ENCODE data around the gene ETV5.

ETV5 gene

DNA sequence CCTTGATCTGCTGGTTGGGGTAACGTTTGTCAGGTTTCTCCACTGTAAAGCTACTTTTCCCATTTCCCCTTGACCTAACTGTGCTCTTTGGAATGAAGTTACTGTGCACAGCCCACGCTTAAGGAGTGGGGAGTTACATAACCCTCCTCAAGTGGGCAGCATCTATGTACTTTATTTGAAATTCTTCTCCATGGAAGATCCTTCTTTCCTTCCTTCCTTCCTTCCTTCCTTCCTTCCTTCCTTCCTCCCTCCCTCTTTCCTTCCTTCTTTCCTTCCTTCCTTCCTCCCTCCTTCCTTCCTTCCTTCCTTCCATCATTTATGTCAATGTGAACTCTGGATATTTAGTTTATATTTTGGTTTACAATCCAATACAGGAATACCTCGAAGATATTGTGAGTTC lies 94.0 kb downstream of the ETV5 start:
- DNase-seq = no peak

DNA sequence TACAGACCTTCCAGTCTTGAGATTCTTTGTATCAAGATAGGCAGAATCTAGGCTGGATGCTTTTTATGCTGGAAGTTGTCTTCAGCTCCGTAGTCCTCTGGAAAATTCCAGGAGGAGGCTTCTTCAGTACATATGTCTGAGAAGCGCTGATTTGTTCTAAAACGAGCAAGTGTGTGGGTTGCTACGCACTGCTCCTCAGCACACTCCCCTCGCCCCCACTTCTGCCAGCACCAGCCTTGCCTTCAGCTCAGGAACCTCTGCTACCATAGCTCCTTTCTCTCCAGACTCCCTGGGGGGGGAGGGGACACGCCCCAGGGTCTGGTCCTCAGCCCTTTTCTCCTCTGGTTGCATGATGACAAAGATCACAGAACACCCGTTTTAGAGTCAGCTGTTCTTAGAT lies 95.6 kb downstream of the ETV5 start:
- DNase-seq = no peak

DNA sequence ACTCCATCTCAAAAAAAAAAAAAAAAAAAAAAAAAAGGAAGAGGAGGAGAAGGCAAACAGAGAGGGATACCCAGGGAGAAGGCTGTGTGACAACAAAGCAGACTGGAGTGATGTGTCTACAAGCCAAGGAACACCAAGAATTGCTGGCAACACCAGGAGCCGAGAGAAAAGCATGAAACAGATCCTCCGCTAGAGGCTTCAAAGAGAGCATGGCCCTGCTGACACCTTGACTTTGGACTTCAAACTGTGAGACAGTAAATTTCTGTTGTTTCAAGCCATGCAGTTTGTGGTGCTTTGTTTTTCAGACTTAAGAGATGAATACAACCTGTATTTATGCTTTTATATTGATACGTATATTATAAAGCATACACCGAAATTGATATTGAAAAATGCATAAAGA lies 96.8 kb downstream of the ETV5 start:
- DNase-seq = no peak

DNA sequence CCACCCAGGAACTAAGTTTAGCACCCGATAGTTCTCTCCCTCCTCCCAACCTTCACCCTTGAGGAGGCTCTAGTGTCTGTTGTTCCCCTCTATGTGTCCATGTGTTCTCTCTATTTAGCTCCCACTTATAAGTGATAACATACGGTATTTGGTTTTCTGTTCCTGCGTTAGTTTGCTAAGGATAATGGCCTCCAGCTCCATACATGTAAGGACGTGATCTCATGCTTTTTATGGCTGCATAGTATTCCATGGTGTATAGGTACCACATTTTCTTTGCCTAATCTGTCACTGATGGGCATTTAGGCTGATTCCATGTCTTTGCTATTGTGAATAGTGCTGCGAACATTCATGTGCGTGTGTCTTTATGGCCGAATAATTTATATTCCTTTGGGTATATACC lies 104.2 kb downstream of the ETV5 start:
- DNase-seq = no peak

DNA sequence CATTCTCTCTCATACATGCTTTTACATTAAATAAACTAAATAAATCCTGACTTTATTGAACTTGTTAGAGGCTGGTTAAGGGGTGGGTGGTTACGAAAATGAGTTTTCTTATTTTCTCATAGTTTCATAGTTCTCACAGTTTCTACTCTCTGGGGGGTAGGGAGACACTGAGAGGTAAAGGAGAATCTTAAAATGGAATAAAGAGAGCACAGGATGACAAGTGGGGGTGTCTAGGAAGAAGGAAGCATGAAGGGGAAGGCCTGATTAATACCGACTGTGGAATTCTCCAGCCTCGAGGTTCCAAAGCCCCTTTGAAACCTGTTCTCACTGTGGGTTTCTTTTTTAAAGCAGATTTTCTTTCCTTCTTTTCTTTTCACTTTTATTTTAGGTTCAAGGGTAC lies 104.7 kb downstream of the ETV5 start:
- DNase-seq = no peak

DNA sequence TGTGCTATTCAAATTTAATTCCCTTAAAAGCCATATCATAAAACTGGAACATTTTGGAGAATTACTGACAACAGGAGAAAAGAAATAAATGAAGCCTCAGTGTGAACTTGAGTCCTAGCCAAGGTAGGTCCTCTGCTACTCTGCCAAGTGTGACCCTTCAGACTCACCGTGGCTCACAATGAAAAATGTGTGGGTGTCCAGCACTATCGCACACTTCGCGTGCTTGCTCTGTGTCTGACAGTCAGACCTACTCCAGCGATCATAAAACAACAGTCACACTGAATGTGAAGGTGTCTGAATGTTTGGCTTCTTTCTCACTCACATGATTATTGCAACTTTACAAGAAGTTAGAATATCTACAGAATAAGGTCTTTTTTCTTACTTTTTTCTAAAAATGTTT lies 105.3 kb downstream of the ETV5 start:
- DNase-seq = no peak

DNA sequence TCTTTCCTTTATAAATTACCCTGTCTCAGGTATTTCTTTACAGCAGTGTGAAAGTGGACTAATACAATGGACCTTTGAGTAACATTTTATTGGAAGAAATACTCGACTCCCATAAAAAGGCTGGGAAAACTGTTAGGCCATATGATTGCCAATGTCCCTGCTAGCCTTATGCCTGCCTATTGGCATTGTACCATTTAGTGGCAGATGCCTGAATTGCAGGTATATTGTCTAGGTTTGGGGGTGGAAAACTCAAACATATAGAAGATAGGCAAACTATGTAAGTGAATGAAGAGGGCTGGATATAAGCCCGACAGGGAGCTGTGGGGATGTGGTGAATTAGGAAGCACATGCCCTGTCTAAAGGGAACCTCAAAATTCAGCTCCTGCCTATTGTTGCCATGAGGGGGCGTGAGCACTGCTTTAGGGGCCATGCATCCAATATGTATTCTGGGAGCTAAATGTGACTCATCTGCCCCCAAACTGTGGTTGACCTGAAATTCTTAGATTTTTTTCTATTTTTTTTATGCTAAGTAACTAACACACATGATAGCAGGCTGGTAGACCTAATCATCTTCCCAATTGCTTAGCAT lies 105.9 kb downstream of the ETV5 start:
- peak; percentile 19 for DNase-seq

DNA sequence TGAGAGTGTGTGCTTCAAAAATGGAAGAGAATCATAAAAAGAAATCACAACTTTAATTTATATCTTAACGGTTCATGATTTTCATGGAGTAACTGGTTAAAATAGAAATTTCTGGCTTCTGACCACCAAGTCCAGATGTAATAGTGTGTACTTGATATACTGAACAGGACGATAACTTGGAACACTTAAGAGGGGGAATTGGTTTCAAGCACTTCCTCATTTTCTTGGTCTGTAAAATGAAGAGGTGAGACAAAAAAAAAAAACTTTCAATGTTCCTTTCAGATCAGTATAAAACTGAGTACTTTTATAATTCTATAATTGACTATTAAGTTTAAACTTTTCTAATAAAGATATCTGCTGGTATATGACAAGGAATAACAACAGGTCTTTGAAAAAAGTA lies 107.0 kb downstream of the ETV5 start:
- no peak for DNase-seq

DNA sequence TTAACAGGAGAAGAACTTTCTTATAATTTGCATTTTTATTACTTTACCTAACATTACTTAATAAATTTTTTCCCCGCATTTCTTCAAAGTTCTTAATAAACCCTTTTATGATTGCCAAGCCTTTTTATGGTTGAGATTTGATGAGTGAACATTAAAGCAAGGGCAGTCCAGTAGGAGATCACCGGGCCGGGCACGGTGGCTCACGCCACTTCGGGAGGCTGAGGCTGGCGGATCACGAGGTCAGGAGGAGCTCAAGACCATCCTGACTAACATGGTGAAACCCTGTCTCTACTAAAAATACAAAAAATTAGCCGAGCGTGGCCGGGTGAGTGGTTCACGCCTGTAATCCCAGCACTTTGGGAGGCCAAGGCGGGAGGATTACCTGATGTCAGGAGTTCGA lies 109.7 kb downstream of the ETV5 start:
- no peak for DNase-seq

DNA sequence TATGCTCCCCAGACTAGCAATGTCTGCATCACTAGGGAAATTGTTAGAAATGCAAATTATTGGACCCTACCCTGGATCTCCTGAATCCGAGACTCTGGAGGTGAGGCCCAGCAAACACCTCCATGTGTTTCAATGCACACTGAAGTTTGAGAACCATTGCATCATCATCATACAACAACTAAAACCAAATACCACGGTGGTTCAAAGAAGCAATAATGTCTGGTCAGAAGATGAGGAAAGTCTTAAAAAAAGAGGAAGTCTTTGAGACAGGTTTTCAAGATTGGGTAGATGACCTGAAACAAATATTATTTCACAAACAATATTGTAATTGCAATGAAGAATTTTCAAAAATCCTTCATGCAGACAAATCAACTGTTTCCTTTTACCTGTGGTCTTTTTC lies 110.8 kb downstream of the ETV5 start:
- no peak for DNase-seq

DNA sequence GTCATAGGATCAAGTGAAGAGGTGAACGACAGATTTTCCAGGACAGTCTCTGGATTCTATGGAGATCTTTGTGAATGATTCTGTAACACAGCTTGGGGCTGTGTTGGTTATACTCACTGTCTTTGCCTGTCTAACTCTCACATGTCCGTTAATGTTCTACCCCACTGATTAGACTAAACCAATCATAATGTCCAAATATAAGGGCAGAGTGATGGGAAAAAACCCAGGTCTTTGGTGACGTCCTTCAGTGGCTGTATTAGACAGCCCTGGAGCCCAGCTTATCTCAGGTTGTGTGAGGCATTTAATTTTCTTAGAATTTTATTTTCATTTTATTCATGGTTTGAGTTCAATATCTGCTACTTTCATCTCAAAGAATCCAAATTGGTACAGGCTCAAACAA lies 111.8 kb downstream of the ETV5 start:
- DNase-seq = no peak

Measured in GDM1 (cell line).